Fibroblast of the aortic adventitia (primary cell): ENCODE data around the gene MED12L. TPM values are rescaled to one million over a fixed set of nuclear protein-coding genes. Genes with fewer than 3 reads are reported as not detected.
"Not testable (repeated sequence)": the region's sequence is repeated elsewhere in the genome, so short reads cannot be mapped to it uniquely, and the experiment has no call there.

Experiments used
- DNase-seq: peaks from one replicate; pipeline ENCODE4 v3.0.0-alpha.2; 2010; ENCODE audit warnings: low read depth
- H3K4me3 ChIP-seq: 2 replicates; pipeline ENCODE4 v1.5.1; 2011; ENCODE audit warnings: low read depth, mild to moderate bottlenecking, control low read depth, low read length, moderate library complexity
- CTCF ChIP-seq: IDR thresholded peaks from 2 replicates; pipeline ENCODE4 v1.5.1; 2011; ENCODE audit warnings: mild to moderate bottlenecking, low read length, control low read depth, inconsistent platforms; ENCODE audit not compliant: insufficient read depth
- total RNA-seq: library from RNA; depleted of rRNA; stranded (reverse); fragments of >200 nt; gene quantifications from 2 replicates; pipeline ENCODE4 v1.2.3, GENCODE V29; 2012; ENCODE audit warnings: low replicate concordance

MED12L gene
- total RNA-seq, 1 donor, result 0.72 TPM

GRCh38 chr3:151391720-151392119, 306.3 kb downstream of the MED12L start:
- H3K4me3 ChIP-seq, result no peak overlapping the region
- no peak for TF ChIP-seq CTCF
- DNase-seq, result no peak

- DNase-seq, H3K4me3 ChIP-seq: not testable (repeated sequence)
Observed at GRCh38 chr3:151392191-151392590, 306.7 kb downstream of the MED12L start.

- no peak for TF ChIP-seq CTCF
- DNase-seq, result no peak
Observed at GRCh38 chr3:151393146-151393830, 307.8 kb downstream of the MED12L start.

GRCh38 chr3:151393941-151394340, 308.5 kb downstream of the MED12L start:
- no peak for DNase-seq
- no peak overlapping the region for H3K4me3 ChIP-seq
- no peak for TF ChIP-seq CTCF

More at GRCh38 chr3:151393146-151393830, 307.8 kb downstream of the MED12L start:
- no peak overlapping the region for H3K4me3 ChIP-seq

- no peak for TF ChIP-seq CTCF
- H3K4me3 ChIP-seq, result no peak overlapping the region
- DNase-seq, result no peak
Observed at GRCh38 chr3:151394611-151395010, 309.1 kb downstream of the MED12L start.

- no peak overlapping the region for H3K4me3 ChIP-seq
Observed at GRCh38 chr3:151395806-151396205, 310.3 kb downstream of the MED12L start.

GRCh38 chr3:151398895-151399294, 313.4 kb downstream of the MED12L start:
- no peak overlapping the region for H3K4me3 ChIP-seq
- no peak for TF ChIP-seq CTCF
- no peak for DNase-seq

More at GRCh38 chr3:151395806-151396205, 310.3 kb downstream of the MED12L start:
- TF ChIP-seq CTCF, result no peak
- peak; percentile 45 for DNase-seq
